ENCODE results near the gene OR10C1. TPM values are rescaled to one million over a fixed set of nuclear protein-coding genes. Genes with fewer than 3 reads are reported as not detected.

OR10C1 gene
- total RNA-seq, 1 experiment from 2014 or later = not detected

DNA sequence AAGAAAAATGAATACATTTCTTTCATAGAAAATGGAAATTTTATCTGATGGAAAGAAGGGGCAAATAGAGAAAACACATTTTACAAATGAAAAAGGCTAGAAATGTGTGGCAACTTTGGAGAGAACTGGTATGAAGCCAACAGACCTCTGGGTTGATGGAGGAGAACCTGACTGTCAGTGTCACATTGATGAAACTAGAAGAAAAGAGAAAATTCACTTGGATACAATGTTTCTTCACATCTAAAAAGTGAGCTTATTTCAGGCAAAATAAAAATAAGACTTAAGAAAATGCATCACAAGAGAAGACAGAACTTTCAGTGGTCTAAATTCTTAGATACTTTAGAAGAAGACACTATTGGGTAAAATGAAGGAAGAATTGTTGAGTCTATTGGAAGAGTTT, 43.8 kb upstream of the OR10C1 start, which contains the start of gene OR12D2:
Gene OR12D2 (plus strand): TSS at position 301 of the 400 bp plus-strand sequence. CDS start 1,069 bp downstream, outside the sequence.
- intact Hi-C loops (cut with micrococcal nuclease) = no loop called here
- Histone ChIP-seq H3K36me3 (ENCODE audit: control insufficient read depth in 1 of 2, insufficient read depth in 2 of 2, low read length in 2 of 2) (no peaks in the 10 kb centered on the region), H3K4me1 (ENCODE audit: control insufficient read depth in 1 of 2, insufficient read depth in 2 of 2, low read length in 2 of 2) (no peaks in the 10 kb centered on the region), H3K9ac (ENCODE audit: low read length) (no peak within 1 kb of the TSS), H4K20me1 (ENCODE audit: insufficient read depth) (no peaks in the 10 kb centered on the region), H3K79me2 (ENCODE audit: insufficient read depth, low read length) (no peaks in the 10 kb centered on the region), H3K9me3 (ENCODE audit: control insufficient read depth in 1 of 2, insufficient read depth in 1 of 2, low read depth in 1 of 2, low read length in 2 of 2) (no peaks in the 10 kb centered on the region), H2AFZ (ENCODE audit: low read depth, low read length, poor library complexity, severe bottlenecking) (no peak within 1 kb of the TSS), H3K4me3 (replicated peaks in 1 of 2; ENCODE audit: low read depth in 1 of 2, low read length in 2 of 2) (no peak within 1 kb of the TSS), H3K4me2 (ENCODE audit: low read length) (no peak within 1 kb of the TSS), H3K9me2 (ENCODE audit: insufficient read depth) (no peaks in the 10 kb centered on the region), H3K27ac (ENCODE audit: low read depth, low read length) (no peak within 1 kb of the TSS), H3K27me3 (ENCODE audit: insufficient read depth, low read length) (no peaks in the 10 kb centered on the region)
- no peak for TF ChIP-seq CEBPB (IDR thresholded peaks at IDR 0.05; ENCODE audit: low read depth)
- no peak for TF ChIP-seq EGR1 (IDR thresholded peaks at IDR 0.05; ENCODE audit: low read depth)
- no peak for TF ChIP-seq EZH2 (IDR thresholded peaks at IDR 0.05)
- TF ChIP-seq, protein P1, sequence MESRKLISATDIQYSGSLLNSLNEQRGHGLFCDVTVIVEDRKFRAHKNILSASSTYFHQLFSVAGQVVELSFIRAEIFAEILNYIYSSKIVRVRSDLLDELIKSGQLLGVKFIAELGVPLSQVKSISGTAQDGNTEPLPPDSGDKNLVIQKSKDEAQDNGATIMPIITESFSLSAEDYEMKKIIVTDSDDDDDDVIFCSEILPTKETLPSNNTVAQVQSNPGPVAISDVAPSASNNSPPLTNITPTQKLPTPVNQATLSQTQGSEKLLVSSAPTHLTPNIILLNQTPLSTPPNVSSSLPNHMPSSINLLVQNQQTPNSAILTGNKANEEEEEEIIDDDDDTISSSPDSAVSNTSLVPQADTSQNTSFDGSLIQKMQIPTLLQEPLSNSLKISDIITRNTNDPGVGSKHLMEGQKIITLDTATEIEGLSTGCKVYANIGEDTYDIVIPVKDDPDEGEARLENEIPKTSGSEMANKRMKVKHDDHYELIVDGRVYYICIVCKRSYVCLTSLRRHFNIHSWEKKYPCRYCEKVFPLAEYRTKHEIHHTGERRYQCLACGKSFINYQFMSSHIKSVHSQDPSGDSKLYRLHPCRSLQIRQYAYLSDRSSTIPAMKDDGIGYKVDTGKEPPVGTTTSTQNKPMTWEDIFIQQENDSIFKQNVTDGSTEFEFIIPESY (IDR thresholded peaks at IDR 0.05; ENCODE audit: extremely low read depth, insufficient replicate concordance, low read length) = no peak
- no peak for TF ChIP-seq SIN3A (IDR thresholded peaks at IDR 0.05; ENCODE audit: low read depth)
- no peak for TF ChIP-seq EZH2phosphoT487 (IDR thresholded peaks at IDR 0.05; ENCODE audit: borderline replicate concordance)
- TF ChIP-seq, protein P2, sequence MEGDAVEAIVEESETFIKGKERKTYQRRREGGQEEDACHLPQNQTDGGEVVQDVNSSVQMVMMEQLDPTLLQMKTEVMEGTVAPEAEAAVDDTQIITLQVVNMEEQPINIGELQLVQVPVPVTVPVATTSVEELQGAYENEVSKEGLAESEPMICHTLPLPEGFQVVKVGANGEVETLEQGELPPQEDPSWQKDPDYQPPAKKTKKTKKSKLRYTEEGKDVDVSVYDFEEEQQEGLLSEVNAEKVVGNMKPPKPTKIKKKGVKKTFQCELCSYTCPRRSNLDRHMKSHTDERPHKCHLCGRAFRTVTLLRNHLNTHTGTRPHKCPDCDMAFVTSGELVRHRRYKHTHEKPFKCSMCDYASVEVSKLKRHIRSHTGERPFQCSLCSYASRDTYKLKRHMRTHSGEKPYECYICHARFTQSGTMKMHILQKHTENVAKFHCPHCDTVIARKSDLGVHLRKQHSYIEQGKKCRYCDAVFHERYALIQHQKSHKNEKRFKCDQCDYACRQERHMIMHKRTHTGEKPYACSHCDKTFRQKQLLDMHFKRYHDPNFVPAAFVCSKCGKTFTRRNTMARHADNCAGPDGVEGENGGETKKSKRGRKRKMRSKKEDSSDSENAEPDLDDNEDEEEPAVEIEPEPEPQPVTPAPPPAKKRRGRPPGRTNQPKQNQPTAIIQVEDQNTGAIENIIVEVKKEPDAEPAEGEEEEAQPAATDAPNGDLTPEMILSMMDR (IDR thresholded peaks at IDR 0.05 in 2 of 3, conservative IDR thresholded peaks at IDR 0.05 in 1 of 3; ENCODE audit: borderline replicate concordance in 1 of 3, insufficient read depth in 1 of 3, low read depth in 2 of 3, low read length in 2 of 3) = no peak
- no peak for TF ChIP-seq SP1 (IDR thresholded peaks at IDR 0.05; ENCODE audit: low read depth)
- TF ChIP-seq, protein P3, sequence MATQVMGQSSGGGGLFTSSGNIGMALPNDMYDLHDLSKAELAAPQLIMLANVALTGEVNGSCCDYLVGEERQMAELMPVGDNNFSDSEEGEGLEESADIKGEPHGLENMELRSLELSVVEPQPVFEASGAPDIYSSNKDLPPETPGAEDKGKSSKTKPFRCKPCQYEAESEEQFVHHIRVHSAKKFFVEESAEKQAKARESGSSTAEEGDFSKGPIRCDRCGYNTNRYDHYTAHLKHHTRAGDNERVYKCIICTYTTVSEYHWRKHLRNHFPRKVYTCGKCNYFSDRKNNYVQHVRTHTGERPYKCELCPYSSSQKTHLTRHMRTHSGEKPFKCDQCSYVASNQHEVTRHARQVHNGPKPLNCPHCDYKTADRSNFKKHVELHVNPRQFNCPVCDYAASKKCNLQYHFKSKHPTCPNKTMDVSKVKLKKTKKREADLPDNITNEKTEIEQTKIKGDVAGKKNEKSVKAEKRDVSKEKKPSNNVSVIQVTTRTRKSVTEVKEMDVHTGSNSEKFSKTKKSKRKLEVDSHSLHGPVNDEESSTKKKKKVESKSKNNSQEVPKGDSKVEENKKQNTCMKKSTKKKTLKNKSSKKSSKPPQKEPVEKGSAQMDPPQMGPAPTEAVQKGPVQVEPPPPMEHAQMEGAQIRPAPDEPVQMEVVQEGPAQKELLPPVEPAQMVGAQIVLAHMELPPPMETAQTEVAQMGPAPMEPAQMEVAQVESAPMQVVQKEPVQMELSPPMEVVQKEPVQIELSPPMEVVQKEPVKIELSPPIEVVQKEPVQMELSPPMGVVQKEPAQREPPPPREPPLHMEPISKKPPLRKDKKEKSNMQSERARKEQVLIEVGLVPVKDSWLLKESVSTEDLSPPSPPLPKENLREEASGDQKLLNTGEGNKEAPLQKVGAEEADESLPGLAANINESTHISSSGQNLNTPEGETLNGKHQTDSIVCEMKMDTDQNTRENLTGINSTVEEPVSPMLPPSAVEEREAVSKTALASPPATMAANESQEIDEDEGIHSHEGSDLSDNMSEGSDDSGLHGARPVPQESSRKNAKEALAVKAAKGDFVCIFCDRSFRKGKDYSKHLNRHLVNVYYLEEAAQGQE (IDR thresholded peaks at IDR 0.05; ENCODE audit: low read depth) = no peak
- TF ChIP-seq CBX3 (IDR thresholded peaks at IDR 0.05; ENCODE audit: low read depth) = no peak
- TF ChIP-seq, protein P4, sequence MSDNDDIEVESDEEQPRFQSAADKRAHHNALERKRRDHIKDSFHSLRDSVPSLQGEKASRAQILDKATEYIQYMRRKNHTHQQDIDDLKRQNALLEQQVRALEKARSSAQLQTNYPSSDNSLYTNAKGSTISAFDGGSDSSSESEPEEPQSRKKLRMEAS (IDR thresholded peaks at IDR 0.05) = no peak
- POLR2A ChIA-PET = no interaction called here
- CTCF ChIA-PET = no interaction called here
- RAD21 ChIA-PET (ENCODE audit: low non-redundant PET in 1 of 2, low total read pairs in 2 of 2, uncharacterized antibody in 2 of 2, unreplicated experiment in 2 of 2) = no interaction called here
- no peak for DNase-seq (ENCODE audit: low read depth, low spot score)
- BruUV-seq (replicated peaks) = no TSS peak
- ATAC-seq = no peak
